ENCODE results near the gene ROBO1. TPM values are rescaled to one million over a fixed set of nuclear protein-coding genes. Genes with fewer than 3 reads are reported as not detected.

The ROBO1 gene
- total RNA-seq, 1 experiment from 2014 or later, result 67.6 TPM

DNA sequence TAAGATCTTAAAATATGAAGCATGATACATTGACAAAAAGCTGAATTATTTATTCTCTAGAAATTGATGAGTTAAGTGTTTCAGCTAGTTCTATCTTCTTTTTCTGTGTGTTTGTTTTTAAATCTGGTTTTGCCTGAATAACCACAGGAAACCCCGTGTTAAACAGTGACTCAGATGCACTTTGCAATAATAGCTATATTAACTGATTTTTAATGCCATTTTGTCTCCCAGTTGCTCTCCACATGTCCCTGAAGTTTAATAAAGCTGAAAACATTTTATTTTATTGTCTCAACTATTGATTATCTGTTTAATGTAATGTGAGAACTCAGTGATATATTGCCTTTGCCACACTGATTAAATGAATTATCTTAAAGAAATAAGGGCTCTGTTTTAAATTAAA, 42.8 kb upstream of the ROBO1 start:
- no peaks in the 10 kb centered on the region for H3K36me3 ChIP-seq (ENCODE audit: insufficient read depth, low read length, poor library complexity, severe bottlenecking)
- TF ChIP-seq, protein P1, sequence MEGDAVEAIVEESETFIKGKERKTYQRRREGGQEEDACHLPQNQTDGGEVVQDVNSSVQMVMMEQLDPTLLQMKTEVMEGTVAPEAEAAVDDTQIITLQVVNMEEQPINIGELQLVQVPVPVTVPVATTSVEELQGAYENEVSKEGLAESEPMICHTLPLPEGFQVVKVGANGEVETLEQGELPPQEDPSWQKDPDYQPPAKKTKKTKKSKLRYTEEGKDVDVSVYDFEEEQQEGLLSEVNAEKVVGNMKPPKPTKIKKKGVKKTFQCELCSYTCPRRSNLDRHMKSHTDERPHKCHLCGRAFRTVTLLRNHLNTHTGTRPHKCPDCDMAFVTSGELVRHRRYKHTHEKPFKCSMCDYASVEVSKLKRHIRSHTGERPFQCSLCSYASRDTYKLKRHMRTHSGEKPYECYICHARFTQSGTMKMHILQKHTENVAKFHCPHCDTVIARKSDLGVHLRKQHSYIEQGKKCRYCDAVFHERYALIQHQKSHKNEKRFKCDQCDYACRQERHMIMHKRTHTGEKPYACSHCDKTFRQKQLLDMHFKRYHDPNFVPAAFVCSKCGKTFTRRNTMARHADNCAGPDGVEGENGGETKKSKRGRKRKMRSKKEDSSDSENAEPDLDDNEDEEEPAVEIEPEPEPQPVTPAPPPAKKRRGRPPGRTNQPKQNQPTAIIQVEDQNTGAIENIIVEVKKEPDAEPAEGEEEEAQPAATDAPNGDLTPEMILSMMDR (conservative IDR thresholded peaks at IDR 0.05; ENCODE audit: low read depth, low read length), result no peak
- TF ChIP-seq EZH2 (IDR thresholded peaks at IDR 0.05; ENCODE audit: borderline replicate concordance, low read depth, low read length, poor library complexity, severe bottlenecking), result no peak
- no TSS peak for BruUV-seq (replicated peaks)
- no peaks in the 10 kb centered on the region for H3K4me1 ChIP-seq (ENCODE audit: insufficient read depth, low read length, poor library complexity, severe bottlenecking)
- intact Hi-C loops (cut with micrococcal nuclease; ENCODE audit: unreplicated experiment), result no loop called here
- DNase-seq (ENCODE audit: low spot score), result no peak
- peaks cover 7% of the 10 kb centered on the region for H3K9me3 ChIP-seq (ENCODE audit: low read depth, low read length, poor library complexity, severe bottlenecking)
- no peak overlapping the region for H3K4me3 ChIP-seq (ENCODE audit: low read depth, low read length, poor library complexity, severe bottlenecking)
- CTCF ChIA-PET, result no interaction called here
- H3K27ac ChIP-seq (ENCODE audit: low read depth, low read length, poor library complexity, severe bottlenecking), result no peak overlapping the region
- POLR2A ChIA-PET (ENCODE audit: low non-redundant PET), result no interaction called here
- no peaks in the 10 kb centered on the region for H3K27me3 ChIP-seq (replicated peaks; ENCODE audit: insufficient read depth, low read depth, low read length, poor library complexity)

DNA sequence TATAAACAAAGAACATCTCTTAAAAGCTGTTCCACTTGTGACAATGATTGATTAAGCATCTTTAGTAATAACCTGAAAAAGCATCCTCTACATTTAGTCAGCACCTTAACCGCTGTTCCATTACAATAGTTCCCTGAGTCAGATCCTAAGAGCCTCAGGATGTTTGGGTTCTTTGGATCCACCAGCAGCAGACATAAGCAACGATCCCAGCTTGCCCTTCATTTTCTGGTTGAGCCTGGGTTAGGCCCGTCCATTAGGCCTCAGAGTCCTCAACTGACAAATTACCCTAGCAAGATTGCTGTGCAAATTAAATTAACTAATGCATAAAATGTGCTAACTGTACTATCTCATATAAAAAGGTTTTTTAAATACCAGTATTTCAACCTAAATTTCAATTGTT, 42.3 kb upstream of the ROBO1 start:
- no peaks in the 10 kb centered on the region for H3K36me3 ChIP-seq (ENCODE audit: insufficient read depth, low read length, poor library complexity, severe bottlenecking)
- POLR2A ChIA-PET (ENCODE audit: low non-redundant PET), result no interaction called here
- CTCF ChIA-PET, result no interaction called here
- peaks cover 2% of the 10 kb centered on the region for H3K9me3 ChIP-seq (ENCODE audit: low read depth, low read length, poor library complexity, severe bottlenecking)
- no peak for TF ChIP-seq EZH2 (IDR thresholded peaks at IDR 0.05; ENCODE audit: borderline replicate concordance, low read depth, low read length, poor library complexity, severe bottlenecking)
- TF ChIP-seq, protein P1 (conservative IDR thresholded peaks at IDR 0.05; ENCODE audit: low read depth, low read length), result no peak
- no peaks in the 10 kb centered on the region for H3K27me3 ChIP-seq (replicated peaks; ENCODE audit: insufficient read depth, low read depth, low read length, poor library complexity)
- no TSS peak for BruUV-seq (replicated peaks)
- H3K4me1 ChIP-seq (ENCODE audit: insufficient read depth, low read length, poor library complexity, severe bottlenecking), result no peaks in the 10 kb centered on the region
- intact Hi-C loops (cut with micrococcal nuclease; ENCODE audit: unreplicated experiment), result no loop called here
- no peak for DNase-seq (ENCODE audit: low spot score)
- H3K27ac ChIP-seq (ENCODE audit: low read depth, low read length, poor library complexity, severe bottlenecking), result no peak overlapping the region
- H3K4me3 ChIP-seq (ENCODE audit: low read depth, low read length, poor library complexity, severe bottlenecking), result no peak overlapping the region

DNA sequence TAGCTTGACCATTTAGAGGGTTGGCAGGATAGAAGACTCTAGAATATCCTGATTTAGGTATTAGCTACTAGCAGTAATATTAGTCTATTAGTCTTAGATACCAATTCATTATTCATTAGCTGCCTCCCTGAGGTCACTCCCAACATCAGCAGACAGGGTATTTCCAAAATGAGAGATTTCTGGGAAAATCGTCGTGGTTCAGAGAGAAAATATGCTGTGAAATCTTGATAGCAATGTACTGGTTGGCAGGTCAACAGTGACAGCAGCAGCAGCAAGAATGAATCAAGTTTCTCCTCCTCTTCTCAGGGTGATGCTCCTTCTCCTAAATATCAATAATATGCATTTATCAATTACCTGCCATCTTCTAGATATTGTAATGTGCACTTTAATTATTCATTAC, 41.3 kb upstream of the ROBO1 start:
- intact Hi-C loops (cut with micrococcal nuclease; ENCODE audit: unreplicated experiment), result no loop called here
- Histone ChIP-seq H3K4me3 (ENCODE audit: low read depth, low read length, poor library complexity, severe bottlenecking) (no peak overlapping the region), H3K27ac (ENCODE audit: low read depth, low read length, poor library complexity, severe bottlenecking) (no peak overlapping the region), H3K9me3 (ENCODE audit: low read depth, low read length, poor library complexity, severe bottlenecking) (no peaks in the 10 kb centered on the region), H3K4me1 (ENCODE audit: insufficient read depth, low read length, poor library complexity, severe bottlenecking) (no peaks in the 10 kb centered on the region), H3K36me3 (ENCODE audit: insufficient read depth, low read length, poor library complexity, severe bottlenecking) (no peaks in the 10 kb centered on the region), H3K27me3 (replicated peaks; ENCODE audit: insufficient read depth, low read depth, low read length, poor library complexity) (no peaks in the 10 kb centered on the region)
- CTCF ChIA-PET, result no interaction called here
- POLR2A ChIA-PET (ENCODE audit: low non-redundant PET), result no interaction called here
- TF ChIP-seq EZH2 (IDR thresholded peaks at IDR 0.05; ENCODE audit: borderline replicate concordance, low read depth, low read length, poor library complexity, severe bottlenecking), result no peak
- TF ChIP-seq, protein P1 (conservative IDR thresholded peaks at IDR 0.05; ENCODE audit: low read depth, low read length), result no peak
- no TSS peak for BruUV-seq (replicated peaks)
- DNase-seq (ENCODE audit: low spot score), result no peak

Data from A673 (cell line).